NOMO-1 treated with DMSO at 0.1 percent for 48 hours (cell line): ENCODE measurements around the gene MAGED1.

Experiments used
- DNase-seq: peaks from one replicate; lab custom pipeline; 2025; ENCODE audit not compliant: unreplicated experiment; lab: John Stamatoyannopoulos, UW

MAGED1 gene, protein sequence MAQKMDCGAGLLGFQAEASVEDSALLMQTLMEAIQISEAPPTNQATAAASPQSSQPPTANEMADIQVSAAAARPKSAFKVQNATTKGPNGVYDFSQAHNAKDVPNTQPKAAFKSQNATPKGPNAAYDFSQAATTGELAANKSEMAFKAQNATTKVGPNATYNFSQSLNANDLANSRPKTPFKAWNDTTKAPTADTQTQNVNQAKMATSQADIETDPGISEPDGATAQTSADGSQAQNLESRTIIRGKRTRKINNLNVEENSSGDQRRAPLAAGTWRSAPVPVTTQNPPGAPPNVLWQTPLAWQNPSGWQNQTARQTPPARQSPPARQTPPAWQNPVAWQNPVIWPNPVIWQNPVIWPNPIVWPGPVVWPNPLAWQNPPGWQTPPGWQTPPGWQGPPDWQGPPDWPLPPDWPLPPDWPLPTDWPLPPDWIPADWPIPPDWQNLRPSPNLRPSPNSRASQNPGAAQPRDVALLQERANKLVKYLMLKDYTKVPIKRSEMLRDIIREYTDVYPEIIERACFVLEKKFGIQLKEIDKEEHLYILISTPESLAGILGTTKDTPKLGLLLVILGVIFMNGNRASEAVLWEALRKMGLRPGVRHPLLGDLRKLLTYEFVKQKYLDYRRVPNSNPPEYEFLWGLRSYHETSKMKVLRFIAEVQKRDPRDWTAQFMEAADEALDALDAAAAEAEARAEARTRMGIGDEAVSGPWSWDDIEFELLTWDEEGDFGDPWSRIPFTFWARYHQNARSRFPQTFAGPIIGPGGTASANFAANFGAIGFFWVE

DNA sequence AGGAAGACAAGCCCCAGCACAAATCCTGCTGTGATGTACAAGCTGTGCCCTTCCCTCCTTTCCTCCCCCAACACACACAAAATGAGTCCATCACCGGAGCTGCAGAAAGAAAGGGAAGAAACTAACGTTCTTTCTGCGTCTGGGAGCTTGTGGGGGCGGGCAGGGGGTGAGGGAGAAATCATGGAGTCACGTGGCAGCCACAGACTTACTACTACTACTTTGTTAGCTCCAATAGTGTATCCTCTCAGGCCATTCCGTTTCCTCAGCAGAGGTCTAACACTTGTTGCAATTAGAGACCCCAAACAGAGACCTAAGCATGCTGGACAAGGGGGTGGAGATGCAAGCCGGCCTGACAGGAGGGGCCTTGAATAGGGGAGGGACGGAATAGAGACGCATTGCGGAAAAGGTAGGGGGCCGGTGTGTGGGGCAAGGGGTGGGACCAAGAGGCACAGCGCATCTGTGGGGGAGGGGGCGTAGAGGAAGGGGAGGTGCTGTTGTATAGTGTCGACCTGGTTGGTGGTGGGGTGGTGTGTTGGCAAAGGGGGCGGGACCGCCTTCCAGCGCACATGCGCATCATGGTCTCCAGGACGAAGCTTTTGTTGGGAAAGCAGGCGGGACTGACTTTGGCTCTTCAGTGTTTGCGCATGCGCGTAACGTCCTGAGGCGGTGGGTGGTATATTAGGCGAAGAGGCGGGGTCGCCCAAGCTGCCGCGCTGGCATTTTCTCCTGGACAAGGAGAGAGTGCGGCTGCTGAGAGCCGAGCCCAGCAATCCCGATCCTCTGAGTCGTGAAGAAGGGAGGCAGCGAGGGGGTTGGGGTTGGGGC lies at the start of gene MAGED1:
Gene MAGED1 (plus strand): TSS at position 703 of the 825 bp plus-strand sequence. CDS start 682 bp downstream, outside the sequence.
- DNase-seq = no peak

DNA sequence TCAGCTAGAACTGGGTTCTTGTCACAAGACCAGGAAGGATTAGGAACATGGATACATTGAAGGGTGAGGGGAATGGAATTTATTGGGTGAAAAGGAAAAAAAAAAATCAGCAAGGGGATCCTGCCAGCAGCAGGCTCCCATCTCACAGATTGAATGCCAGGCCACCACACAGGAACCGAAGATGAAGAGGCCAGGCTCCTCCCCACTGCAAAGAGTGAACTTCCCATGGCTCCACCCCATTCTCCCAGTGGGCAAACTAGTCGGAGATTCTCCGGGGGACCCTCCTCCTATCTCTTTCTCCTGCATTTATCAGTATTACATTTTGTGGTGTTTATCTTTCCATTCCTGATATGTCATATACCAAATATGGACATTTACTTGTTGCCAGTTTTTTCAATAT lies 46.0 kb upstream of the MAGED1 start:
- DNase-seq = no peak

DNA sequence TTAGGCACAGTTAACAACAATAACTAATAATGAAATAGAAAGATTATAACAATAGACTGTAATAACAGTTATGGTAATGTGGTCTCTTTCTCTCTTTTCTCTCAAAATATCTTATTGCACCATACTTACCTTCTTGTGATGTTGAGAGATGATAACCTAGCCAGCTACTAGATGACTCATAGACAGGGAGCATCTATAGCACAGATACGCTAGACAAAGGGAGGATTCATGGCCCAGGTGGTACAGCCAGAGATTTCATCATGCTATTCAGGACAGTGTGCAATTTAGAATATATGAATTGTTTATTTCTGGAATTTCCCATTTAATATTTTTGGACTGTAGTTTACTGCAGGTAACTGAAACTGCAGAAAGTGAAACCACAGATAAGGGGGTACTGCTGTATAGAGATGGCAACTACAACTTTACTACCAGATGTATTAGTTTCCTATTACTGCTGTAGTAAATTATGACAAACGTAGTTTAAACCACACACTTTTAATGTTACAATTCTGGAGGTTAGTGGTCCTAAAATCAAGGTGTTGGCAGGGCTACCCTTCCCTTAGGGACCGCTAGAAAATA lies 41.8 kb upstream of the MAGED1 start:
- DNase-seq = no peak

DNA sequence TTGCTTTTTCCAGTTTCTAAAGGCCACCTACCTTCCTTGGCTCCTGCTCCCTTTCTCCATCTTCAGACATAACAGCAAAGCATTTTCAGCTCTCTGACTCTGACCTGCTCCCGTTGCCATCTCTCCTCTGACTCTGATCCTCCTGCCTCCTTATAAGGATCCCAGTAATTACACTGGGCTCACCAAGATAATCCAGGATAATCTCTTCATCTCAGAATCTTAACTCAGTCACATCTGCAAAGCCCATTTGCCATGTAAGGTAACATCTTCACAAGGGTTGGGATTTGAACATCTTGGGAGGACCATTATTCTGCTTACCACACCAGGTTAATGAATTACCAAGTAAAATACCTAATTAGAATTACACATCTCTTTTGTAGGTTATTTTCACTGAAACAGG lies 41.3 kb upstream of the MAGED1 start:
- DNase-seq = no peak

DNA sequence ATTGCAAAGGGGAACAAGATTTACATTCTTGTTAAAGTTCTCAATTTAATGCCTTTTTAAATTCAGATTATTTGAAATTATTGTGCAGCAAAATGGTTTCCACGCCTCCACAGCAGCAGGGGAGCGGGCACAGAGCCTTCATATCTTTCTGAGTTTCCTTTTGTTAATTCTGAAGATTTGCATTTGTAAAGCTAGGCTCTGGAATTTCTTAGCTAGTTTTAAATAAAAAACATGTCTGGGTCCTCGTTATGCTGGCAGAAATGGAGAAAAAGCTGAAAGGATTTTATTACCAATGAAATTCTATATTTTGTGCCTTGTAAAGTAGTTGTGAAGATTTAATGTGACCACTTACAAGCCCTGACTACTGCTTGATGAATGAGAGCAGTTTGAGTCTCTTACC lies 40.8 kb upstream of the MAGED1 start:
- DNase-seq = no peak

DNA sequence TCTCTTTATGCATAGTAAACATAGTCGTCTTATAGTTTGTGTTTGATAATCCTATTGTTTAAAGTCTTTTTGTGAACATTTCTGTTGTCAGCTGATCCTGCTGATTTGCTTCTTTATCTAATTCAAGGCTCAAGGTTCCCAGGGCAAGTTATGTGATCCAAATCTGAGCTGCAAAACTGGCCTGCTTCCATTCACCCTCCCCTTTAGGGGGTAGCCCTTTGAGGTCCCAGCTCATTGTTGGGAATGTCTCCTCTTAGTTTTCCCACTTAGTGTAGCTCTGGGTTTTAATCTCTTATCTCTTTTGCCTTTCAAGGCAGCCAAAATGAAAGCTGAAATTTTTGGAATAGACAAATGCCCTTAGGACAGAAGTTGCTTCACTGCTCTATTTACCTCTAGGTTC lies 40.2 kb upstream of the MAGED1 start:
- no peak for DNase-seq

DNA sequence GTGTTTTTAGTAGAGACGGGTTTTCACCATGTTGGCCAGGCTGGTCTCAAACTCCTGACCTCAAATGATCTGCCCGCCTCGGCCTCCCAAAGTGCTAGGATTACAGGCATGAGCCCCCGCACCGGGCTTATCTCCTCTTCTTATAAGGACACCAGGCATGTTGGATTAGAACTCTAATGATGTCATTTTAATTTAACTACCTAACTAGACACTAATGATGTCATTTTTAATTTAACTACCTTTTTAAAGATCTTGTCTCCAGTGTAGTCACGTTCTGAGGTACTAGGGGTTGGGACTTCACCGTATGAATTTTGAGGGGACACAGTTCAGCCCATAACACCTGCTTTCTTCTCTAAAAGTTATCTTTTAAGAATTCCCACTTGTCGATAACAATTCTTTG lies 37.7 kb upstream of the MAGED1 start:
- no peak for DNase-seq

DNA sequence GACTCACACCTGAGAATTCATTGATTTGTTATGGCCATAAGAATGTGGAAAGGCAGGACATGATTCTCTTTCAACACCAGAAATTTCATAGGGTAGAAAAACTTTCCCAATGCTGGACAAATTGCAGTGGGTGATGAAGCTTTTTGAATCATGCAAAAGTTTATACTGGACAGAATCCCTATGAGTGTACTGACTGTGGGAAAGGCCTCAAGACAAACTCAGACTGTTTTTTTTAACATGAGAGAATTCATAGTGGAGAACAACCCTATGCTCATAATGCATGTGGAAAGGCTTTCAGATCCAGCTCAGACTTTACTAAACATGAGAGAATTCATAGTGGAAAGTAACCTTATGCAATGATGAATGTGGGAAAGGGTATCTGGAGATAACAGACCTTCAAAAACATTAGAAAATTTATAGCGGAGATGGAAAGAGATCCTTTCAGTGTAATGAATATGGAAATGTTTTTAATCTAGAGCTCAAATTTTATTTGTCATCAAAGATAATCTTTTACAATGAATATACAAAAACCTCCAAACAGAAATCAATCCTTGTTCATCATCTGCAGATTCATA lies 36.2 kb upstream of the MAGED1 start:
- DNase-seq = no peak

DNA sequence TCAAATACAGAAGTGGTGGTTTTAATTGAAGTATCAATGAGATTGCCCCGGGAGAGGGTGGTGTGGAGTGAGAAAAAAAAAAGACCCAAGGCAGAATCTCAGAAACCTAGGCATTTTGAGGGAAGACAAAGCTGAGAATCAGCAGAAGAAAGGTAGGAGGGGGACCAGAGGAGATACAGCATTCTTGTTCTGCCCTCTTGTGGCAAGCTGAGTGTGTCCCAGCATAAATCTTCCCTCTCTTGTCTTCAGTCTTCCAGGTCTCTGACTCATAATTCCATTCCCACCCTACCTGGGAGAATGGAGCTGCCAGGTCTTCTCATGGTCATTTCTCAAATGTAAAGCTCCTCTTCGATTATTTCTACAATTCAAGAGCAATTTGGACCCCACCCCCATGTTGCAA lies 32.7 kb upstream of the MAGED1 start:
- DNase-seq = peak; percentile 4

DNA sequence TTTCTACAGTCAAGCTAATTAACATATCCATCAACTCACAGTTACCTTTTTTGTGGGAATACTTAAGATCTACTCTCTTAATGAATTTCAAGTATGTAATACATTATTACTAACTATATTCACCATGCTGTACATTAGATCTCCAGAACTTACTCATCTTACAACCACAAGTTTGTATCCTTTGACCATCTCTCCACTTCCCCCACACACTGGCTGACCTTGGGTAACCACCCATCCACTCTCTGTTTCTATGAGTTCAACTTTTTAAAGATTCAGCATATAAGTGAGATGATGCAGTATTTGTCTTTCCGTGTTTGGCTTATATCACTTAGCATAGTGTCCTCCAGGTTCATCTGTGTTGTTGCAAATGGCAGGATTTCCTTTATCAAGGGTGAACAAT lies 30.5 kb upstream of the MAGED1 start:
- DNase-seq = no peak

DNA sequence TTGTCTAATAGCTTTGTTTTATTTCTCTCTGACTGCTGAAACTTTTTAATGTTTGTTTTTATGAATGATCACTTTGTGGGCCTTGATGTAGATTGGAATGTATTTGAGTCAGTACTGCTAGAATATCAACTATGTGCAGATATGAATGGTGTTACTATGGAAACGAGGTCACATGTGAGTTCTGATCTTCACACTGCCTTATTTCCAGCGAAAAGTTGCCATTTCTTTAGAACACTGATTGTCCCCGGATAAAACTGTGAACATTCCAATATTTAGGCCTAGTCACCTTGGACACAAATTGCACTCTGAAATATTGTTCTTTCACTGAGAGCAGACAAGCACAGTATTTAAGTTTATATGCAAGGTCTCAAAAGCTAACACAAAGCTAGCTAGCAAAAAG lies 27.2 kb upstream of the MAGED1 start:
- DNase-seq = no peak

DNA sequence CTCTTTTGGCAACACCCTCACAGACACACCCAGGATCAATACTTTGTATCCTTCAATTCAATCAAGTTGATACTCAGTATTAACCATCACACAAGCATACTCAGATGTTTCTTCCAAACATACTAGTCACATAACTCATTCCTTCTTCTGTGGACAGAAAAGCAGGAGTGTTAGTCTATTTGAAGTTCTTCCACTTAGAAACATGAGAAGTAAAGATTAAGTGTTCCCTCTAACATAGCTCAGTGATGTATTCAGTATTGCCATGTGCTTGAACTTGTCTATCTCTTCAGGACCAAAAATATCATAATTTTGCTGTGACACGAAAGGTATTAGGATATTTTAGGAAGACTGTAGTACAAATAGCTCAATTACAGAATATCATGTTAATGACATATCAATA lies 25.8 kb upstream of the MAGED1 start:
- DNase-seq = no peak

DNA sequence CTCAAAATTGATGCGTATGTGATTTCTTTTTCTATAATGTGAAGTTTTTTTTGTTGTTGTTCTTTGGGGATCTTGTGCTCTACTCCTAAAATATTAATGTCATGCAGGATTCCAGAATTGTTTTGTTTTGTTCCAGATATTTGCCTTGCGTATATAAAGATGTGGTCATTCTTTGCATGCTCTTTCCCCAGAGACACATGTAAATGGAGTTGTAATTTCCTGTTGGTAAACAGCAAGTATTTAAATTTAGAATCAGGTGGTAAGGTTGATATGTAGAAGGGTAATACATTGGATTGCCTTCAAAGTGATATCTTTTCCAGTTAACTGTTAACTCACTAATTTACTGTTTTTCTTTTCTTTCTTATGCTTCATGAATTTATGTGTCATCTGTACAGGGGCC lies 23.1 kb upstream of the MAGED1 start:
- no peak for DNase-seq

DNA sequence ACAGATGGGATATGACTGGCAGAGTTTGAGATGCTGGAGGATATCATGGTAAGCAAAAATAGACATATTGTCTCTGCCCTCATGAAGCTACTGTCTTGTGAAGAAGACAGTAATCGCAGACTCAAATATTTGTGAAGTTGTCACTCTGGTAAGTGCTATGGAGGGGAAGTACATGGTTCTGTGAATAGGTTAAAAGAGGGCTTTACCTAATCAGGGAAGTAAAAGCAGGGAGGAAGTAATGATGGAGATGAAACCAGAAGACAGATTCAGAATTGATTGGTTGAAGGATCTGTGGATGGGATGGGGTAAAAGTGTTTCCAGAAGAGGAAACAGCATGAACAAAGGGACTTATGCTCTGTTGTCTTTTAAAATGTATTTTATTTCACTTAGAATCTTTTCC lies 19.3 kb upstream of the MAGED1 start:
- no peak for DNase-seq

DNA sequence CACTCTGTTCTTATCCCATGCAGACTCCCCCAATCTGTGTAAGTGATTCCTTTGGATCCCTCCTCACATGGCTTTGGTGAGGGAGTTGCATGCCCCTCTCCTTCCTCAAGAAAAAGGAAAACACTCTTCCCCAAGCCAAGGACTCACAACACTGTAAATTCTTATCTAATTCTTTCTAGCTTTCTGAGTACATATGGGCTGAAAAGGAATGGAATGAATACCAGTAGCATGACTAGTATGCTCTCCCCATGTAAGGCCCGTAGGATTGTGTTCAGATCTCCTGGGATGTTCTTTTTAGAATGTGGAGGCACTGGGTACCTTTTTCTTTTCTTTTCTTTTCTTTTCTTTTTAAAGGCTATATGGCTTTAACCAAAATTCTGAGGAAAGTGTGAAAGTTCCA lies 17.0 kb upstream of the MAGED1 start:
- DNase-seq = no peak

DNA sequence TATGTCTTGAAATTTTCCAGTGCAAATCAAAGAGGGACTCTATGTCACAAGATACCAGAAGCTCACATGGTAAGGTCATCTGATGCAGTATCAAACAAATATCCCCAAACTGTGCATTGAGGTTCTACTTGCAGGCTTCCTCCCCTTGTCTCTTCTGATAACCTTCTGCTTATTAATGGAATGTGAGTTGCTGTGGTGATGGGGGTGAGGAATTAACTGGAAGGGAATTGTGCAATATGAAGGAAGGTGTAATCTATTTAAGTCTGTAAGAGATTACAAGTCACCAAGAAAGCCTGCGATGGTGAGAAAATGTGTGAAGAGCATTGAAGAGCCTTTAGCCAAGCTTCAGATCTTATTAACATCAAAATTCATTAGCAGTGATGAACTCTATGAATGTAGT lies 15.4 kb upstream of the MAGED1 start:
- no peak for DNase-seq

DNA sequence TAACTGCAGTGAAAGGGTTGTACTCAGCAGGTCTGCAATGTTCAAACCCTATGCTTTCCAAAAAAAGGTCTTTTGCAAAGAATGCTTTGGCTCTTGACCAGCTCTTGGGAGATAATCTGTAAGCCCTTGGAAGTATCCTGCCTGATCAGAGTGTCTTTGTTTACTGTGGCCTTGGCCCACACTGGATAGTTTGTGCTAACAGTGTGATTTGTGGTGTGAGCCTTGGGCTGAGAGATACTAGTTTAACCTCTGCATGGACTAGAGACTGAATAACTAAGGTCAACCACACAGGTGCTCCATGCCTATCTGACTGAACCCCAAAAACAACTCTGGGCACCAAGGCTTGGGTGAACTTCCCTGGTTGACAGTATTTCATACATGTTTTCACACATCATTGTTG lies 3.6 kb upstream of the MAGED1 start:
- no peak for DNase-seq

DNA sequence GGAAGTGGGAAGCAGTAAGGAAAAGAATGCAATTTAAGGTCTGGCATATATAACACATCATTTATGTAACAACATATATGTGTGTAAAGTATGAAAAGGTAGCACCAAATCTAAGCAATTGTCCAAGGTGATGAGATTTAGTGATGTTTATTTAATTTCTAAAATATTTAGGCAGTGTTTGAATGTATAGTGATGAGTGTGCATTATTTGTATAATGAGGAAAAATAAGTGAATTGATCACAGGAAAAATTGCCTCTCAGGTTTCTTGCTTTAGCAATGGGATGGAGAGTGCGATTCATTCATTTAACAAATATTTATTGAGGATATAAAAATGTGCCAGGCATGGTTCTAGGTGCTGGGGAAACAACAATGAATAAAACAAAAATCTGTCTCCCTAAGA lies 2.2 kb upstream of the MAGED1 start:
- DNase-seq = no peak

DNA sequence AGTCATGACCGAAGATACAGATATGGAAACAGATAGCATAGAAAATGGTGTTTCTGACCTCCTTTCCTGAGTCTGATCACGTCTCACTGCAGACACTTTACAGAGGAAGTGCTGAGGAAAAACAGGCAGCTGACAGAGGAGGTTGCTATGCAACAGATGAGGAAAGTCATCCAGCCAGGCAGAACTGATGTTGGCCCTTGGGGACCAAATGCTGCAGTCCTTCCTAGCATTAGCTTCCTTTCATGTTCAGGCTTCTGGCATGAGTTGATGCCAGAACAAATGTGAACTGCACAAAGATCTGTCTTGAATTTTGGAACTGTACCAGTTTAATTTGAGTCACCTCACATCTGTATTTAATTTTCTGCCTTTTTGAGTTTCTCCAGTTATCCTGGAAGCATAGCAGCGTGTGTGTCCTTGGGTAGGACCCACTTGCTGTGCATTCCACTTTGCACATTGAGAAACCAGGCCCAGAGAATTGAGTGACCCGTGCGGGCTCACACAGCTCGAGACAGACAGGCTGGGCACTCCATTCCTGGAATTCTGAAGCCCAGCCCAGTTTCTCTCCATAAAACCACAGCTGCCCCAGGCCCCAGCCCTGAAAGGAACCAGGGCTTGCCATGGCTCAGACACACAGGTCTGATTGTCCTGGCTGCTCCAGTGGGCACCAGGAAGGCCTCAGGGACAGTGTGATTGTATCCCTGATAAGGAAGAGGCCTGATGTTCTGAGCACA lies 1.4 kb upstream of the MAGED1 start:
- DNase-seq = no peak
